SU-DHL-6 (cell line): ENCODE measurements around the gene DAAM1.

ENCODE experiments used
- EZH2phosphoT487 ChIP-seq: fragments of 200-600 bp; sonication (generic), shearing (Covaris generic); conservative IDR thresholded peaks from 2 replicates; pipeline ENCODE4 v1.6.1; 2018; ENCODE audit warnings: mild to moderate bottlenecking, antibody characterized with exemption, low read length, moderate library complexity, mixed read lengths
- TF ChIP-seq, protein P1 (sequence below): fragments of 200-600 bp; sonication (generic); IDR thresholded peaks from one replicate; pipeline ENCODE4 v1.5.1; 2017; ENCODE audit warnings: antibody characterized with exemption, mild to moderate bottlenecking, low read length, moderate library complexity; ENCODE audit not compliant: insufficient read depth, poor library complexity, severe bottlenecking

DNA sequence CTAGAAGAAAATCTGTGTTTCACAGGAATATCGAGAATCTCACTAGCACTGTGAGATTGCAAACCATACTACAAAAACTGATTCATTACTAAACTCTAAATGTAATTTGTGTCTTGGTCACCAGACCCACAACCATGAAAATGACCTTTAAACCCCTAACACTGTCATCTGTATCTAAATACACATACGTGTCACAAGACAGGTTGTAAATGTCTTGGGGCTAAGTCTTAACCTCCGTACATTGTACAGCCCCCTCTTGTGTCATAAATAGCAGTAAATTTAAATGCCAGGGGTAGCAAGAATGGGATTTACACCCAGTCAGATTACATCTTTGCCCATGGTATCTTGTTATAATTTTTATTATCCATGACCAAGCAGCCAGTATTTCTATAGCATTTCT lies 159.4 kb downstream of the DAAM1 start:
- TF ChIP-seq, protein P1, sequence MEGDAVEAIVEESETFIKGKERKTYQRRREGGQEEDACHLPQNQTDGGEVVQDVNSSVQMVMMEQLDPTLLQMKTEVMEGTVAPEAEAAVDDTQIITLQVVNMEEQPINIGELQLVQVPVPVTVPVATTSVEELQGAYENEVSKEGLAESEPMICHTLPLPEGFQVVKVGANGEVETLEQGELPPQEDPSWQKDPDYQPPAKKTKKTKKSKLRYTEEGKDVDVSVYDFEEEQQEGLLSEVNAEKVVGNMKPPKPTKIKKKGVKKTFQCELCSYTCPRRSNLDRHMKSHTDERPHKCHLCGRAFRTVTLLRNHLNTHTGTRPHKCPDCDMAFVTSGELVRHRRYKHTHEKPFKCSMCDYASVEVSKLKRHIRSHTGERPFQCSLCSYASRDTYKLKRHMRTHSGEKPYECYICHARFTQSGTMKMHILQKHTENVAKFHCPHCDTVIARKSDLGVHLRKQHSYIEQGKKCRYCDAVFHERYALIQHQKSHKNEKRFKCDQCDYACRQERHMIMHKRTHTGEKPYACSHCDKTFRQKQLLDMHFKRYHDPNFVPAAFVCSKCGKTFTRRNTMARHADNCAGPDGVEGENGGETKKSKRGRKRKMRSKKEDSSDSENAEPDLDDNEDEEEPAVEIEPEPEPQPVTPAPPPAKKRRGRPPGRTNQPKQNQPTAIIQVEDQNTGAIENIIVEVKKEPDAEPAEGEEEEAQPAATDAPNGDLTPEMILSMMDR: no peak
- TF ChIP-seq EZH2phosphoT487: no peak
